SK-N-SH (cell line): ENCODE results near the gene XXYLT1.

ENCODE experiments used
- CTCF ChIP-seq: fragments of 200-600 bp; sonication (generic); IDR thresholded peaks from 2 replicates; pipeline ENCODE4 v1.6.1; 2017; ENCODE audit warnings: antibody characterized with exemption, mild to moderate bottlenecking, moderate library complexity
- EP300 ChIP-seq, 2 experiments: IDR thresholded peaks; 2 replicates each; pipeline versions ENCODE4 v1.4.0 to v1.6.1; 2012; ENCODE audit warnings: borderline replicate concordance in 1 of 2, low read depth in 1 of 2, low read length in 1 of 2
- FOSL2 ChIP-seq: IDR thresholded peaks from 2 replicates; pipeline ENCODE4 v1.4.0; 2012; ENCODE audit warnings: low read depth, mild to moderate bottlenecking, moderate library complexity, borderline replicate concordance
- FOXM1 ChIP-seq: IDR thresholded peaks from 2 replicates; pipeline ENCODE4 v1.4.0; 2012; ENCODE audit warnings: low read depth, mild to moderate bottlenecking
- GATA2 ChIP-seq: sonication (generic); formaldehyde crosslinking; IDR thresholded peaks from 2 replicates; pipeline ENCODE4 v1.5.0; 2020; ENCODE audit warnings: mild to moderate bottlenecking, missing genetic modification reagents
- MAX ChIP-seq: IDR thresholded peaks from 2 replicates; pipeline ENCODE4 v1.4.0; 2012; ENCODE audit warnings: low read depth
- NFIC ChIP-seq: IDR thresholded peaks from 2 replicates; pipeline ENCODE4 v1.4.0; 2012; ENCODE audit warnings: borderline replicate concordance
- RFX5 ChIP-seq: IDR thresholded peaks from 2 replicates; pipeline ENCODE4 v1.6.1; 2012; ENCODE audit warnings: mild to moderate bottlenecking, improper control_type of control experiment, low read length
- SIN3A ChIP-seq: IDR thresholded peaks from 2 replicates; pipeline ENCODE4 v1.6.1; 2012; ENCODE audit warnings: low read depth, mild to moderate bottlenecking, low read length, moderate library complexity, borderline replicate concordance
- YY1 ChIP-seq: IDR thresholded peaks from 2 replicates; pipeline ENCODE4 v1.4.0; 2012; ENCODE audit warnings: low read depth, mild to moderate bottlenecking

GRCh38 chr3:195169011-195169649 lies 101.8 kb downstream of the XXYLT1 start:
- TF ChIP-seq FOSL2 (no peak), CTCF (no peak), FOXM1 (no peak), RFX5 (no peak), NFIC (no peak), EP300 (IDR thresholded peaks at IDR 0.05; ENCODE audit: borderline replicate concordance in 1 of 2, low read depth in 1 of 2, low read length in 1 of 2) (no peak), SIN3A (no peak), YY1 (no peak), GATA2 (CRISPR knock-in tag) (no peak), MAX (no peak)
